NT2/D1 (cell line): ENCODE results near the gene TXNL4B.
"Not testable (repeated sequence)": the region's sequence is repeated elsewhere in the genome, so short reads cannot be mapped to it uniquely, and the experiment has no call there.

Experiments used
- DNase-seq: peaks from one replicate; pipeline ENCODE4 v3.0.0-alpha.2; 2011; ENCODE audit warnings: low read depth, low spot score
- H3K27me3 ChIP-seq: 2 replicates; pipeline ENCODE4 v1.6.0; 2011; ENCODE audit warnings: mild to moderate bottlenecking; ENCODE audit not compliant: insufficient read length, insufficient read depth
- H3K36me3 ChIP-seq: 2 replicates; pipeline ENCODE4 v1.6.1; 2011; ENCODE audit warnings: mild to moderate bottlenecking, low read length, mixed read lengths; ENCODE audit not compliant: insufficient read depth, insufficient read length
- H3K4me1 ChIP-seq: 2 replicates; pipeline ENCODE4 v1.5.1; 2011; ENCODE audit not compliant: insufficient read depth, insufficient read length
- H3K4me3 ChIP-seq: 2 replicates; pipeline ENCODE4 v1.5.1; 2011; ENCODE audit warnings: low read depth; ENCODE audit not compliant: insufficient read length
- H3K9ac ChIP-seq: 2 replicates; pipeline ENCODE4 v1.6.0; 2011; ENCODE audit warnings: low read depth; ENCODE audit not compliant: insufficient read length
- H3K9me3 ChIP-seq: 2 replicates; pipeline ENCODE4 v1.5.1; 2011; ENCODE audit warnings: mild to moderate bottlenecking, low read length; ENCODE audit not compliant: insufficient read depth
- SUZ12 ChIP-seq: IDR thresholded peaks from 2 replicates; pipeline ENCODE4 v1.6.1; 2011; ENCODE audit not compliant: insufficient read length, insufficient read depth; ENCODE audit errors: extremely low read depth
- YY1 ChIP-seq: IDR thresholded peaks from 2 replicates; pipeline ENCODE4 v1.6.1; 2011; ENCODE audit not compliant: insufficient read length, insufficient read depth
- ZNF274 ChIP-seq: IDR thresholded peaks from 2 replicates; pipeline ENCODE4 v1.6.1; 2011; ENCODE audit warnings: mild to moderate bottlenecking, low read depth, low read length

Gene TXNL4B

GRCh38 chr16:72073560-72074230, 19.7 kb downstream of the TXNL4B start:
- DNase-seq, result no peak
- Histone ChIP-seq H3K4me1 (no peaks in the 10 kb centered on the region), H3K4me3 (no peak overlapping the region), H3K36me3 (no peaks in the 10 kb centered on the region), H3K27me3 (no peaks in the 10 kb centered on the region), H3K9ac (no peak overlapping the region), H3K9me3 (peaks cover 17% of the 10 kb centered on the region; the same call in 1 of the 2 replicates)
- TF ChIP-seq SUZ12 (no peak), ZNF274 (no peak), YY1 (no peak)

DNA sequence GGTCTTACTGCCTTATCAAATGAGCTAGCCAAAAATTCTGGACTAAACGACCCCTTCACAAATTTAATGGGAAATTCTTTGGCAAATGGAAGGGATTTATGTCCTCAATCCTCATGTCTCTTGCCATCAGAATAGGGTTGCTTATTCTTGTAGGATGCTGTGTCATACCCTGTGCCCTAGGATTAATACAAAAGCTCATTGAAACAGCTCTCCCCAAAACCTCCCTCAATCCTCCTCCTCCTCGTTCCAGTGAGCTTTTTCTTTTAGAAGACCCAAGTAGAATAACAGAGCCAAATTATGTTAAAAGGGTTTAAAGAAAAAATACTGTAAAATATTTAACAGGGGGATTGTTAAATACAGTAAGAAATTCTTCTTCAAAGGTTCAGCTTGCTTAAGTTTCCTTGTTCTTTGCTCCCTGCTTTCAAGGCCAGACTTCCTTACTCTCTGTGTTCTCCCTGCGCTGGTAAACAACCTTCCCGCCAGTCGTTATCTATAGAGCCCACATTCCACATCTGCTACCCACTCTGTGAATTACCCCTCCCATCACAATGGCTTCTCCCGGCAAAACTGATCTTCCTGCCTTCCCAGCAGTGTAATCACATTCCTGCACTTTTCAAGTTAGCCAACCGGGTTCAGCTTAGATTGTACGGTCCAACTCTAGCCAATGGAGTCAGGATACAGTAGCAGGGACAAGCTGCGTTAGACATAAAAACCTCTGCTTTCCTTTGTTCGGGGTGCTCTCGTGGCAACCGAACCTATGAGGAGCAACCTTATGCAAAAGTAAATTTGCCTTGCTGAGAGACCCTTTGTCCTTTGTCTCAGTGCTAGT, 20.7 kb downstream of the TXNL4B start:
- peaks cover 17% of the 10 kb centered on the region; the same call in 1 of the 2 replicates for H3K9me3 ChIP-seq
- no peak for DNase-seq
- no peak overlapping the region for H3K9ac ChIP-seq
- no peaks in the 10 kb centered on the region for H3K4me1 ChIP-seq
- no peak overlapping the region for H3K4me3 ChIP-seq
- no peaks in the 10 kb centered on the region for H3K36me3 ChIP-seq
- no peaks in the 10 kb centered on the region for H3K27me3 ChIP-seq
- TF ChIP-seq YY1, result no peak
- TF ChIP-seq SUZ12, result no peak
- no peak for TF ChIP-seq ZNF274

DNA sequence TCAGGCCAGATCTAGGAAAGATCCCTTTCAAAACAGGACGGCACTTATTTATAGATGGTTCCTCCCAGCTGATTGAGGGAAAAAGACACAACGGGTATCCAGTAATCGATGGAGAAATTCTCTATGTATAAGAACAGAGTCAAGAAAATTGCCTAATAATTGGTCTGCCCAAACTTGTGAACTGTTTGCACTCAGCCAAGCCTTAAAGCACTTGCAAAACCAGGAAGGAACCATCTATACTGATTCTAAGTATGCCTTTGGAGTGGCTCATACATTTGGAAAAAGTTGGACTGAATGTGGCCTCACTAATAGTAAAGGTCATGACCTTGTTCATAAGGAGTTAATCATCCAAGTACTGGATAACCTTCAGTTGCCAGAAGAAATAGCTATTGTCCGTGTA, 24.5 kb downstream of the TXNL4B start:
- DNase-seq, result no peak
- Histone ChIP-seq H3K4me1 (no peaks in the 10 kb centered on the region), H3K4me3 (no peak overlapping the region), H3K27me3 (no peaks in the 10 kb centered on the region), H3K9ac (no peak overlapping the region), H3K36me3 (no peaks in the 10 kb centered on the region), H3K9me3 (peaks cover 23% of the 10 kb centered on the region; the same call in 1 of the 2 replicates)
- no peak for TF ChIP-seq ZNF274
- TF ChIP-seq YY1, result no peak
- TF ChIP-seq SUZ12, result no peak

- H3K9ac ChIP-seq, result no peak overlapping the region
- peak; percentile 27 for DNase-seq
- H3K4me1 ChIP-seq, result no peaks in the 10 kb centered on the region
Observed at GRCh38 chr16:72066747-72067146, 26.7 kb downstream of the TXNL4B start.

GRCh38 chr16:72064361-72064894, 29.0 kb downstream of the TXNL4B start:
- H3K36me3 ChIP-seq, result no peaks in the 10 kb centered on the region
- H3K9me3 ChIP-seq, result peaks cover 8% of the 10 kb centered on the region; the same call in 1 of the 2 replicates
- H3K4me1 ChIP-seq, result no peaks in the 10 kb centered on the region
- no peak overlapping the region for H3K4me3 ChIP-seq
- DNase-seq, result no peak
- no peak overlapping the region for H3K9ac ChIP-seq
- TF ChIP-seq YY1 (no peak), ZNF274 (no peak), SUZ12 (no peak)
- H3K27me3 ChIP-seq, result no peaks in the 10 kb centered on the region

More at GRCh38 chr16:72066747-72067146, 26.7 kb downstream of the TXNL4B start:
- H3K4me3 ChIP-seq, result no peak overlapping the region
- no peaks in the 10 kb centered on the region for H3K36me3 ChIP-seq
- TF ChIP-seq YY1 (no peak), ZNF274 (no peak)
- peaks cover 8% of the 10 kb centered on the region; the same call in 1 of the 2 replicates for H3K9me3 ChIP-seq
- H3K27me3 ChIP-seq, result no peaks in the 10 kb centered on the region

GRCh38 chr16:72061564-72061963, 31.9 kb downstream of the TXNL4B start:
- Histone ChIP-seq H3K36me3 (no peaks in the 10 kb centered on the region), H3K4me3 (no peak overlapping the region), H3K27me3 (no peaks in the 10 kb centered on the region), H3K9ac (no peak overlapping the region), H3K4me1 (peaks cover 2% of the 10 kb centered on the region), H3K9me3 (peaks cover 8% of the 10 kb centered on the region; the same call in 1 of the 2 replicates)
- no peak for TF ChIP-seq ZNF274
- no peak for TF ChIP-seq YY1
- no peak for TF ChIP-seq SUZ12
- no peak for DNase-seq

DNA sequence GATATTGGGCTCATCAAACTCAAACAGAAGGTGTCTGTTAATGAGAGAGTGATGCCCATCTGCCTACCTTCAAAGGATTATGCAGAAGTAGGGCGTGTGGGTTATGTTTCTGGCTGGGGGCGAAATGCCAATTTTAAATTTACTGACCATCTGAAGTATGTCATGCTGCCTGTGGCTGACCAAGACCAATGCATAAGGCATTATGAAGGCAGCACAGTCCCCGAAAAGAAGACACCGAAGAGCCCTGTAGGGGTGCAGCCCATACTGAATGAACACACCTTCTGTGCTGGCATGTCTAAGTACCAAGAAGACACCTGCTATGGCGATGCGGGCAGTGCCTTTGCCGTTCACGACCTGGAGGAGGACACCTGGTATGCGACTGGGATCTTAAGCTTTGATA, 33.0 kb downstream of the TXNL4B start:
- no peak for DNase-seq
- Histone ChIP-seq H3K9ac (no peak overlapping the region), H3K9me3 (peaks cover 8% of the 10 kb centered on the region; the same call in 1 of the 2 replicates), H3K4me3 (no peak overlapping the region), H3K27me3 (no peaks in the 10 kb centered on the region), H3K36me3 (no peaks in the 10 kb centered on the region), H3K4me1 (peaks cover 2% of the 10 kb centered on the region)
- TF ChIP-seq SUZ12 (no peak), ZNF274 (no peak), YY1 (no peak)

- not testable (repeated sequence) for H3K36me3 ChIP-seq, DNase-seq, H3K27me3 ChIP-seq
Observed at GRCh38 chr16:72059060-72059459, 34.4 kb downstream of the TXNL4B start.

GRCh38 chr16:72057313-72057712, 36.1 kb downstream of the TXNL4B start:
- H3K4me1 ChIP-seq, DNase-seq, H3K27me3 ChIP-seq, H3K36me3 ChIP-seq, H3K9ac ChIP-seq, H3K4me3 ChIP-seq, H3K9me3 ChIP-seq: not testable (repeated sequence)

More at GRCh38 chr16:72059060-72059459, 34.4 kb downstream of the TXNL4B start:
- H3K4me3 ChIP-seq, H3K4me1 ChIP-seq, H3K9ac ChIP-seq, H3K9me3 ChIP-seq: not testable (repeated sequence)
